Large intestine (tissue), 3 donors: ENCODE data around the gene AMBRA1. TPM values are rescaled to one million over a fixed set of nuclear protein-coding genes. Genes with fewer than 3 reads are reported as not detected.

Experiments
- DNase-seq, 2 donors: peaks; one replicate each; pipeline versions ENCODE4 v3.0.0 to v3.0.0-alpha.2; 2013
- H3K27ac ChIP-seq: one replicate; pipeline ENCODE4 v1.5.1; 2013; ENCODE audit warnings: low read length
- H3K27me3 ChIP-seq: 2 replicates; pipeline ENCODE4 v1.6.1; 2013; ENCODE audit warnings: low read length; ENCODE audit not compliant: control insufficient read depth, insufficient read depth
- H3K36me3 ChIP-seq: 2 replicates; pipeline ENCODE4 v1.6.1; 2013; ENCODE audit warnings: low read length; ENCODE audit not compliant: control insufficient read depth, insufficient read depth
- H3K4me1 ChIP-seq: one replicate; pipeline ENCODE4 v1.6.1; 2013; ENCODE audit warnings: low read length; ENCODE audit not compliant: control insufficient read depth, insufficient read depth
- H3K4me3 ChIP-seq: one replicate; pipeline ENCODE4 v1.5.1; 2013; ENCODE audit warnings: low read length
- H3K9me3 ChIP-seq: one replicate; pipeline ENCODE4 v1.6.1; 2013; ENCODE audit warnings: mild to moderate bottlenecking, low read depth, low read length, moderate library complexity; ENCODE audit not compliant: control insufficient read depth
- WGBS: methylation state at CpG from one replicate; pipeline ENCODE4 v1.1.5; 2013; ENCODE audit warnings: low lambda C conversion rate; ENCODE audit not compliant: insufficient coverage; 5-methylcytosine and 5-hydroxymethylcytosine counted together
- polyA plus RNA-seq: library from polyadenylated mRNA; unstranded; fragments of 120-200 nt; gene quantifications from one replicate; pipeline ENCODE4 v1.2.1, GENCODE V29; 2013

The AMBRA1 gene
- polyA plus RNA-seq, 1 donor: 20.2 TPM

- H3K27ac ChIP-seq: peak overlapping the region; percentile 40
- no peaks in the 10 kb centered on the region for H3K27me3 ChIP-seq
- H3K36me3 ChIP-seq: peaks cover 6% of the 10 kb centered on the region
- H3K9me3 ChIP-seq: no peaks in the 10 kb centered on the region
- no peak for DNase-seq
- no CpG with 5 or more reads among the region's 7 CpGs for WGBS
- H3K4me1 ChIP-seq: peaks cover 11% of the 10 kb centered on the region
- H3K4me3 ChIP-seq: no peak overlapping the region
These were observed 232.9 kb downstream of the AMBRA1 start for GRCh38 chr11:46360878-46361277.

- Histone ChIP-seq H3K4me3 (no peak overlapping the region), H3K36me3 (peaks cover 6% of the 10 kb centered on the region), H3K27me3 (no peaks in the 10 kb centered on the region), H3K9me3 (no peaks in the 10 kb centered on the region), H3K4me1 (peaks cover 11% of the 10 kb centered on the region), H3K27ac (no peak overlapping the region)
- WGBS: 100% methylated on average over 1 of the region's 1 CpG
- no peak for DNase-seq
These were observed 233.9 kb downstream of the AMBRA1 start for GRCh38 chr11:46359953-46360352.

DNA sequence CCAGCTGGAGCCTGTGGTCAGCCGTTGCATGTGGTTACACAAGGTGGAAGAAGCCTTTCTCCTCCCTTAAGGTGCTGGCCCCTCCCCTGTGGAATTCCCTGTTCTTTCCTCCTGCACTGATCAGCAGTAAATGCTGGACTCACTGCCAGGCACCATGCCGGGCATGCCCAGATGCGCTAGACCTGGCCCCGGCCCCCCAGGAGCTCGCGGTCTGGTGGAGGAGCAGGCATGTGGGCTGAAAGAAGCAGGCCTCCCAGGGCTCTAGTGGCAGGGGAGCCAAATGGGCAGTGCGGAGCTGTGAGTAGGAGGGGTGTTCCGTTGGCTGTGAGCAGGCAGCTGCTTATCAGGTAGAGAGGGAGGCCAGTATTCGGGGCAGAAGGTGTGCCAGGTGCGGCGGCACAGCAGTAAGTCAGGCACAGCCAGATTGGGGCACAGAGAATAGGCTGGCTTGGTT, 236.3 kb downstream of the AMBRA1 start:
- Histone ChIP-seq H3K4me1 (peaks cover 11% of the 10 kb centered on the region), H3K9me3 (no peaks in the 10 kb centered on the region), H3K27ac (no peak overlapping the region), H3K27me3 (no peaks in the 10 kb centered on the region), H3K36me3 (peaks cover 8% of the 10 kb centered on the region), H3K4me3 (no peak overlapping the region)
- no peak for DNase-seq
- 94% methylated on average over 3 of the region's 11 CpGs for WGBS

GRCh38 chr11:46356924-46357482, 236.8 kb downstream of the AMBRA1 start:
- Histone ChIP-seq H3K9me3 (no peaks in the 10 kb centered on the region), H3K27ac (no peak overlapping the region), H3K27me3 (no peaks in the 10 kb centered on the region), H3K4me1 (peaks cover 12% of the 10 kb centered on the region), H3K36me3 (peaks cover 4% of the 10 kb centered on the region), H3K4me3 (no peak overlapping the region)
- no CpG with 5 or more reads among the region's 7 CpGs for WGBS
- DNase-seq: no peak

- Histone ChIP-seq H3K4me1 (peaks cover 32% of the 10 kb centered on the region), H3K27ac (no peak overlapping the region), H3K36me3 (peaks cover 4% of the 10 kb centered on the region), H3K27me3 (no peaks in the 10 kb centered on the region), H3K4me3 (no peak overlapping the region), H3K9me3 (no peaks in the 10 kb centered on the region)
- DNase-seq: no peak
- no CpG with 5 or more reads among the region's 9 CpGs for WGBS
These were observed 240.1 kb downstream of the AMBRA1 start for GRCh38 chr11:46353698-46354097.

GRCh38 chr11:46352063-46352841, 241.6 kb downstream of the AMBRA1 start:
- H3K4me3 ChIP-seq: no peak overlapping the region
- DNase-seq: peak in 1 of 2 donors; percentile 63
- peaks cover 33% of the 10 kb centered on the region for H3K4me1 ChIP-seq
- no CpG with 5 or more reads among the region's 33 CpGs for WGBS
- no peaks in the 10 kb centered on the region for H3K27me3 ChIP-seq
- H3K27ac ChIP-seq: no peak overlapping the region
- peaks cover 4% of the 10 kb centered on the region for H3K36me3 ChIP-seq
- no peaks in the 10 kb centered on the region for H3K9me3 ChIP-seq

DNA sequence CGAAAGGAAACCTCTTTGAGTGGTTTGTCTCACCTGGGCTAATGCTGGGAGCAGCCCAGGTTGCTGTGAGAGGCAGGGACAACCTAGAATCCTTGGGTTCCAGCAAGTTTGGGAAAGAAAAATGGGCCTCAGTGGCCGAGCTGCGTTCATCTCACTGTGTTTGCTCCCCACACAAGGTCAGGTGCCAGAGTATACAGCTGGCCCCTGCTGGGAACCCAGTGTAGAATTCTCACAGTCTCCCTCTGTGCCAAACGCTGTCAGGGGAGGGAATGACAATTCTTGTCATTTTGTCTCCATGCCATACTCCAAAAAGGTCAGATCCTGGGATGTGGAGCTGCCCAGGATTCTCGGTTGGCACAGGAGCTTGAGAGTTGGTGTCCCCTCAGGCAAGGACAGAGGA, 242.2 kb downstream of the AMBRA1 start:
- Histone ChIP-seq H3K4me3 (no peak overlapping the region), H3K36me3 (peaks cover 4% of the 10 kb centered on the region), H3K27ac (no peak overlapping the region), H3K4me1 (peaks cover 33% of the 10 kb centered on the region), H3K27me3 (no peaks in the 10 kb centered on the region), H3K9me3 (no peaks in the 10 kb centered on the region)
- DNase-seq: no peak
- WGBS: no CpG with 5 or more reads among the region's 5 CpGs

DNA sequence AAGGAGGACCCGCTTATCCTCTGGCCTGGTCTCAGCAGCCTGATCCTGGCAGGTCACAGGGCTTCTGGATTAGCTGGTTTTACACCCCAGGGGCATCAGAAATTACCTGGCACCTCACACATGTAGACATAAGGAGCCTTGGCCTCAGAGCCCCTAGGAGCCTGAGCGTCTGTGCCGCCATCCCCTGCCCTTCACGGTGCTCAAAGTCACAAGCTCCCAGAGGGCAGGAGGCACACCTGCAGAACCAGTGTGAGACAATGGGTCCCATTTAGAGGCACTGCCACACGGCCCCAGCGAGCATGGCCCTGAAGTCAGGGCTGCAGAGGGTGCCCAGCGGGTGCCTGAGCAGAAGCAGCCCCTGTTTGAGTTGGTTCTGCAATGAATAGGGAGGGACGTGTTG, 242.7 kb downstream of the AMBRA1 start:
- no peaks in the 10 kb centered on the region for H3K27me3 ChIP-seq
- H3K36me3 ChIP-seq: peaks cover 2% of the 10 kb centered on the region
- no peak overlapping the region for H3K4me3 ChIP-seq
- no peak overlapping the region for H3K27ac ChIP-seq
- H3K9me3 ChIP-seq: no peaks in the 10 kb centered on the region
- no CpG with 5 or more reads among the region's 8 CpGs for WGBS
- peaks cover 33% of the 10 kb centered on the region for H3K4me1 ChIP-seq
- no peak for DNase-seq

- no peak overlapping the region for H3K27ac ChIP-seq
- peaks cover 2% of the 10 kb centered on the region for H3K36me3 ChIP-seq
- no peaks in the 10 kb centered on the region for H3K27me3 ChIP-seq
- H3K4me1 ChIP-seq: peaks cover 33% of the 10 kb centered on the region
- WGBS: no CpG with 5 or more reads among the region's 3 CpGs
- no peak for DNase-seq
- no peak overlapping the region for H3K4me3 ChIP-seq
- H3K9me3 ChIP-seq: no peaks in the 10 kb centered on the region
These were observed 243.1 kb downstream of the AMBRA1 start for GRCh38 chr11:46350695-46351094.

DNA sequence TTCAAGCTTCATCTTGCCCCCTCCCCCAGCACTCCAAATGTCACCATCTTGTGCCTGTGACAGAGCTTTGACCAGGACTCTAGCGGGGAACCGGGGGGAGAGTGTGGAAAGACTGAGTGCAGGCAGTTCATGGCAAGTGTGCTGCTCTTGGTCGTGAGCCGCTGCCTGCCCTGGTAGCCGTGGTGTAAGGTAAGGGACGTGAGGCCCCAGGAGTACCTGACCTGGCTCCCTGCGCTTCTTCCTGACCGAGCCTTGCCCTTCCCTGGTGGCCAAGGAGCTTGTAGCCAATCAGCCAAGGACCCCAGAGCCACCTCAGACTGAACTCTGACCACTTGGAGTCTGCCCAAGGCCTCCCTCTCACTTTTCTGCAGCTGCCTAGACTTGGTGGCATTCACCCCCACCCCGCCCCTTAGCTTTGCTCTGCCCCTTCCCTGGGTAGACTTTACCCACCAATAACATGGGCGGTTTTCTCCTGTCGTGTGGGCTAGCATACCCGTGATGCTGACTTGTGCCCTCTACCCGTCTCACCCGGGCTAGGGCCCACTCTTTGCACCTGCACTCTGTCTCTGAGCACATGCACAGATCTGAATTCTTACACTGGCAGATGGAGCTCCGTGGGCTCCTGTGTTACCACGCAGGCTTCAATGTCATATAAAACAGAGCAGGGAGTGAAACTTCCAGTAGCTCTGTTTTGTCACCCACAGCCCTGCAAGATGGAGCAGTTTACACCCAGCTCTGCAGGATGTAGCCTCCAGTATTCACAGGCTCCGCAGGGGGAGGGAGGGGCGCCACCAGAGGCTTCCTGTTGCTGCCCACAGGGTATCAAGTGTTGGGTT, 245.0 kb downstream of the AMBRA1 start:
- H3K4me3 ChIP-seq: peak overlapping the region; percentile 91
- WGBS: no CpG with 5 or more reads among the region's 18 CpGs
- H3K27ac ChIP-seq: peak overlapping the region; percentile 5
- H3K36me3 ChIP-seq: peaks cover 2% of the 10 kb centered on the region
- DNase-seq: peak in 1 of 2 donors; percentile 75
- no peaks in the 10 kb centered on the region for H3K27me3 ChIP-seq
- H3K9me3 ChIP-seq: no peaks in the 10 kb centered on the region
- peaks cover 33% of the 10 kb centered on the region for H3K4me1 ChIP-seq
